Activated naive CD8-positive, alpha-beta T cell treated with anti-CD3 and anti-CD28 coated beads, Interleukin-2, amount 10 ng/mL, durations not matched to agents 7 days and 5 days (primary cell): ENCODE results near the gene COLEC11. TPM values are rescaled to one million over a fixed set of nuclear protein-coding genes. Genes with fewer than 3 reads are reported as not detected.
"Not testable (repeated sequence)": the region's sequence is repeated elsewhere in the genome, so short reads cannot be mapped to it uniquely, and the experiment has no call there.

ENCODE experiments used
- ATAC-seq: fragments of 150-1000 bp; cut with Tn5 transposase; one replicate; pipeline ENCODE4 v1.10.0; 2021; ENCODE audit warnings: low read depth, moderate library complexity
- POLR2A ChIA-PET: fragments of 350-600 bp; sonication (Branson Sonifier 250); formaldehyde crosslinking; loops from one replicate; lab custom pipeline; 2021; ENCODE audit warnings: antibody characterized with exemption; lab: Charles Lee
- DNase-seq: peaks from one replicate; pipeline ENCODE4 v3.0.0; 2021
- H3K27ac Mint-ChIP-seq: one replicate; pipeline ENCODE4 v1.8.0; 2022; ENCODE audit warnings: mild to moderate bottlenecking, mixed read lengths
- H3K27me3 Mint-ChIP-seq: one replicate; pipeline ENCODE4 v1.8.0; 2022; ENCODE audit warnings: mild to moderate bottlenecking, moderate library complexity, mixed read lengths
- H3K36me3 Mint-ChIP-seq: one replicate; pipeline ENCODE4 v1.8.0; 2021; ENCODE audit warnings: mild to moderate bottlenecking, mixed read lengths
- H3K4me1 Mint-ChIP-seq: one replicate; pipeline ENCODE4 v1.8.0; 2021; ENCODE audit warnings: mixed read lengths
- H3K4me3 Mint-ChIP-seq: one replicate; pipeline ENCODE4 v1.8.0; 2022; ENCODE audit warnings: mild to moderate bottlenecking, moderate library complexity, mixed read lengths
- H3K9me3 Mint-ChIP-seq: one replicate; pipeline ENCODE4 v1.8.0; 2021; ENCODE audit warnings: mixed read lengths
- total RNA-seq, 2 experiments: library from RNA; stranded (reverse); gene quantifications; one replicate each; pipeline ENCODE4 v1.2.3, GENCODE V29; 2021

Gene COLEC11
- total RNA-seq, 2 experiments from 2014 or later: 0.39 to 0.77 TPM

DNA sequence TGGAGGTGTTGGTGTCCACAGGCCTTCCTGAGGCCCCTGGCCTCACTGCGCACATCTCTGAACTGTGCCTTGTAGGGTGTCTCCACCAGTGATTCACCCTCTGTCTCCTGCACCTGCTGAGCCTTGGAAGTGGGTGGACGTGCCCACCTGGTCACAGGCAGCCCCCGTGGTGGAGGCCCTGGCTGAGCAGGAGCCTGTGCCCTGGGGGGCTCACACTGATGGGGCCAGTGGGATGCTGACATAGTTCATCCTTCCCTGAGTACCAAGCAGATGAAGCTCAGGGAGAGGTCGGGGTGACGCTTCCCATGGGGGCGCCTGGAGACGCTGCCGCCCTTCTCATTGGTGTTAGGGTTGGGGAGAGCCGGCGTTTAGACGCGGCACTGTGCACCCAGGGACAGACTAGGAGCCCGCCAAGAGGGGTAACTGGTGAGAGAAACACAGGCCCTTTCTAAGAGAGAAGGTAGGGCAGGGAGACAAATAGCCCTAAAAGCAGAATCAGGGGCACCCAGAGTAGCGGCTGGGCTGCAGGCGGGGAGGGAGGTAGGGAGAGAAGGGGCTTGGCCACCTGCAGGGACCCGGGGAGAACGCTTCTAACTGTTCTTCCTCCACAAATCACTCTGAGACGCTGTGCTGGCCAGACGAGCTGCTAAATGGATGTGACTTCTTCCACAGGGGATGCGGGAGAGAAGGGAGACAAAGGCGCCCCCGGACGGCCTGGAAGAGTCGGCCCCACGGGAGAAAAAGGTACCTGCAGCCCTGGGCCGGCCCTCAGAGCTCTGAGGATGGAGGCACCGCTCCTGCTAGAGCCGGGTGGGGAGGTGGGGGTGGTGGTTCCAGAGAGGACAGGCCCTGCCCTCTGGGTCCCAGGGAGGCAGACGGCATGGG lies 18.0 kb downstream of the COLEC11 start:
- no peak overlapping the region for H3K4me3 Mint-ChIP-seq
- H3K4me1 Mint-ChIP-seq: peaks cover 5% of the 10 kb centered on the region
- no peak for ATAC-seq
- POLR2A ChIA-PET: interaction anchor here (0.7 kb wide), 1 partner anchor 217 kb away, joined by 3 read pairs; no protein-coding TSS in a partner anchor
- no peaks in the 10 kb centered on the region for H3K36me3 Mint-ChIP-seq
- no peak overlapping the region for H3K27ac Mint-ChIP-seq
- DNase-seq: peak; percentile 15
- no peaks in the 10 kb centered on the region for H3K27me3 Mint-ChIP-seq
- H3K9me3 Mint-ChIP-seq: peaks cover 12% of the 10 kb centered on the region

DNA sequence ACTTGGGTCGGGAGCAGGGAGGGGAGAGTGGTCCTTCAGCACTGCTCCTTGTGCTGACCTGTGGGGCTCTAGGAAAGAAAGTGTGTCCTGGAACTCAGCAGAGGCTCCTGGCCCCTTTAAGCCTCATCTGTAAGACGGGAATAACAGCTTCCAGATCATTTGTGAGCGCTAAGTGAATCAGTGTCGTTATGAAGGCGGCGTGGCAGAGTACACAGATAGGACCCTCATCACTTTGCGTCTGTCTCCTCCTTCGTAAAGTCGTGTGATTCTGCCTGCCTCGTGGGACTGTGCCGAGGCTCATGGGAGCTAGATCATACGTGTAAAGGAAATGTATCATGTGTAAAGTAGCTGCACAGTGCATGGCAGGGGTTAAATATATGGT lies 18.6 kb downstream of the COLEC11 start:
- H3K4me1 Mint-ChIP-seq: peaks cover 5% of the 10 kb centered on the region
- H3K9me3 Mint-ChIP-seq: peaks cover 13% of the 10 kb centered on the region
- H3K4me3 Mint-ChIP-seq: no peak overlapping the region
- no peaks in the 10 kb centered on the region for H3K27me3 Mint-ChIP-seq
- DNase-seq (no peak), ATAC-seq (no peak)
- H3K27ac Mint-ChIP-seq: no peak overlapping the region
- no peaks in the 10 kb centered on the region for H3K36me3 Mint-ChIP-seq
- POLR2A ChIA-PET: interaction anchor here (0.7 kb wide), 2 partner anchors 61 to 218 kb away, joined by 3 read pairs; no protein-coding TSS in a partner anchor

- not testable (repeated sequence) for H3K27ac Mint-ChIP-seq
These were observed 19.8 kb downstream of the COLEC11 start for GRCh38 chr2:3614743-3615142.

GRCh38 chr2:3615541-3616200 lies 20.8 kb downstream of the COLEC11 start:
- H3K4me1 Mint-ChIP-seq, POLR2A ChIA-PET, H3K36me3 Mint-ChIP-seq, H3K27ac Mint-ChIP-seq, ATAC-seq, H3K4me3 Mint-ChIP-seq, H3K27me3 Mint-ChIP-seq: not testable (repeated sequence)
- peak; percentile 21 for DNase-seq
- peaks cover 13% of the 10 kb centered on the region for H3K9me3 Mint-ChIP-seq

More at GRCh38 chr2:3614743-3615142, 19.8 kb downstream of the COLEC11 start:
- H3K4me1 Mint-ChIP-seq, POLR2A ChIA-PET, ATAC-seq, H3K36me3 Mint-ChIP-seq, DNase-seq, H3K4me3 Mint-ChIP-seq, H3K27me3 Mint-ChIP-seq: not testable (repeated sequence)
- H3K9me3 Mint-ChIP-seq: peaks cover 13% of the 10 kb centered on the region

DNA sequence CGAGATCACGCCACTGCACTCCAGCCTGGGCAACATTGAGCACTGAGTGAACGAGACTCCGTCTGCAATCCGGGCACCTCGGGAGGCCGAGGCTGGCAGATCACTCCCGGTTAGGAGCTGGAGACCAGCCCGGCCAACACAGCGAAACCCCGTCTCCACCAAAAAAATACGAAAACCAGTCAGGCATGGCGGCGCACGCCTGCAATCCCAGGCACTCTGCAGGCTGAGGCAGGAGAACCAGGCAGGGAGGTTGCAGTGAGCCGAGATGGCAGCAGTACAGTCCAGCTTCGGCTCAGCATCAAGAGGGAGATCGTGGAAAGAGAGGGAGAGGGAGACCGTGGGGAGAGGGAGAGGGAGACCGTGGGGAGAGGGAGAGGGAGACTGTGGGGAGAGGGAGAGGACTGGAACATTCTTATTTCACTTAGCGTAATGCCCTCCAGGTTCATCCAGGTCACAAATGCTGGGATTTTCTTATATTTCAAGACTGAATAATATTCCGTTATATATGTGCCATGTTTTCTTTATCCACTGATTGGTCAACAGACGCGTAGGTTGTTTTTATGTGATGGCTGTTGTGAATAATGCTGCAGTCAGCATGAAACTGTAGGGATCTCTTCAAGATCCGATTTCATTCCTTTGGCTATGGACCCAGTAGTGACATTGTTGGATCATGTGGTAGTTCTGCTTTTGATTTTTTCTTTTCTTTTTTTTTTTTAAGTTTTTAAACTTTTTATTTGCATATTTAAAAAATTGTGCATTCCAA lies 21.7 kb downstream of the COLEC11 start:
- H3K27ac Mint-ChIP-seq, H3K4me1 Mint-ChIP-seq, POLR2A ChIA-PET, DNase-seq, H3K4me3 Mint-ChIP-seq, H3K36me3 Mint-ChIP-seq, ATAC-seq, H3K27me3 Mint-ChIP-seq: not testable (repeated sequence)
- H3K9me3 Mint-ChIP-seq: peaks cover 13% of the 10 kb centered on the region

DNA sequence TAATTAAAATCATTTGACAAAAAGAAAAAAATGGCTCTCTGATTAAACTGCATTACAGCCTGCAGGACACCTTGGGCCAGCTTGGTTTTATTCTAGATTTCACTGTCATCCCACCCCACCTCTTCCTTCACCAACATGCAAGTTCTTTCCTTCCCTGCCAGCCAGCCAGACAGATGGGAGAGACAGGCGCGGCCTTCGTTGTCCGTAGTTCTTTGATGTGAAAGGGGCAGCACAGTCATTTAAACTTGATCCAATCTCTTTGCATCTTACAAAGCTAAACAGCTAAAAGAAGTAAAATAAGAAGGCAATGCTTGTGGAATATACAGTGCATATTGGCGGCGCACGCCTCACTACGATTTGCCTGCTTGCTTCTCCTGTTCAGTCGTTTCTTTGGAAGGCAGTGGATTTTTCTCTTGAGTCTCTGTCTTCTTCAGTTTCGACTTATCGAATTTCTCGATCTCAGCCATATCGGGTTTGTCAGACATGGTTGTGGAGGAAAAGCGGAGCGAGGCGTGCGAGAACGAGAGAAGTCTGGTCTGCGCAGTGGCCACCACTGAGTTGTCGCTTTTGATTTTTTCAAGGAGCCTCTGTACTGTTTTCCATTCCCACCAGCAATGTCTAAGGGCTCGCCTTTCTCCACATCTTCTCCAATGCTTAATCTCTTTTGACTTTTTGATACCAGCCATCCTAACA lies 22.4 kb downstream of the COLEC11 start:
- Mint-ChIP-seq H3K4me1 (no peaks in the 10 kb centered on the region), H3K27ac (no peak overlapping the region), H3K9me3 (peaks cover 13% of the 10 kb centered on the region), H3K27me3 (peaks cover 10% of the 10 kb centered on the region), H3K4me3 (no peak overlapping the region), H3K36me3 (no peaks in the 10 kb centered on the region)
- ATAC-seq (no peak), DNase-seq (no peak)
- POLR2A ChIA-PET: no interaction called here

GRCh38 chr2:3618367-3618766 lies 23.5 kb downstream of the COLEC11 start:
- Mint-ChIP-seq H3K27me3 (peaks cover 10% of the 10 kb centered on the region), H3K9me3 (peaks cover 13% of the 10 kb centered on the region), H3K4me1 (no peaks in the 10 kb centered on the region), H3K4me3 (no peak overlapping the region), H3K27ac (no peak overlapping the region), H3K36me3 (no peaks in the 10 kb centered on the region)
- POLR2A ChIA-PET: no interaction called here
- DNase-seq (no peak), ATAC-seq (no peak)

DNA sequence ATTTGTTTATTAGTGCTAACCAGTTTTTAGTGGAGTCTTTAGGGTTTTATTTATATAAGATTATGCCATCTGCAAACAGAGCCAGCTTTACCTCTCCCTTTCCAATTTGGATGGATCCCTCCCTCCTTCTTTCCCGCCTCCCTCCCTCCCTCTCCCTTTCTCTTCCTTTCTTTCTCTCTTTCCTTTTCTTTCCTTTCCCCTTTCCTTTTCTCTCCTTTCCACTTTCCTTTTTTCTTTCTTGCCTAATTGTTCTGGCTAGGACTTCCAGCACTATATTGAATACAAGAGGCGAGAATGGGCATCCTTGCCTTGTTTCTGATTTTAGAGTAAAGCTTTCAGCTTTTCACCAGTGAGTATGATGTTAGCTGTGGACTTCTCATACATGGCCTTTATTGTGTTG lies 24.1 kb downstream of the COLEC11 start:
- Mint-ChIP-seq H3K9me3 (peaks cover 11% of the 10 kb centered on the region), H3K27me3 (peaks cover 10% of the 10 kb centered on the region), H3K4me3 (no peak overlapping the region), H3K27ac (no peak overlapping the region), H3K4me1 (no peaks in the 10 kb centered on the region), H3K36me3 (no peaks in the 10 kb centered on the region)
- no peak for ATAC-seq
- no peak for DNase-seq
- POLR2A ChIA-PET: no interaction called here

DNA sequence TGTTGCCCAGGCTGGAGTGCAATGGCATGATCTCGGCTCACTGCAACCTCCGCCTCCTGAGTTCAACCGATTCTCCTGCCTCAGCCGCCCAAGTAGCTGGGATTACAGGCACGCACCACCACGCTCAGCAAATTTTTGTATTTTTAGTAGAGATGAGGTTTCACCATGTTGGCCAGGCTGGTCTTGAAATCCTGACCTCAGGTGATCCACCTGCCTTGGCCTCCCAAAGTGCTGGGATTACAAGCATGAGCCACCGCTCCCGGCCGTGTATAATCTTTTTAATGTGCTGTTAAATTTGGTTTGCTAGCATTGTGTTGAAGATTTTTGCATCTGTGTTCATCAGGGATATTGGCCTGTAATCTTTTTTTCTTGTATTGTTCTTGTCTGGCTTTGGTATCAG lies 24.7 kb downstream of the COLEC11 start:
- H3K36me3 Mint-ChIP-seq, POLR2A ChIA-PET, H3K4me1 Mint-ChIP-seq, ATAC-seq, DNase-seq, H3K4me3 Mint-ChIP-seq, H3K27me3 Mint-ChIP-seq, H3K27ac Mint-ChIP-seq: not testable (repeated sequence)
- H3K9me3 Mint-ChIP-seq: peaks cover 11% of the 10 kb centered on the region

DNA sequence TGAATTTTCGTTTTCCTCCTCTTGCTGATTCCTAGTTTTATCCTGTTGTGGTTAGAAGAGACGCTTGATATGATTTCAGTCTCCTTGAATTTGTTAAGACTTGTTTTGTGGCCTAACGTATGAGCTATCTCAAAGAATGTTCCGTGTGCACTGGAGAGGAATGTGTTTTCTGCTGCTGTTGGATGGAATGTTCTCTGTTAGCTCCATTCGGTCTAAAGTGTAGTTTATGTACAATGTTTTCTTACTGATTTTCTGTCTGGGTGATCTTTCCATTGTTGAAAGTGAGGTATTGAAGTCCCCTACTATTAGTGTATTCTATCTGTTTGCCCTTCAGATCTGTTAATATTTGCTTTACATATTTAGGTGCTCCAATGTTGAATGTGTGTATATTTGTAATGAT lies 25.9 kb downstream of the COLEC11 start:
- peaks cover 8% of the 10 kb centered on the region for H3K9me3 Mint-ChIP-seq
- H3K27me3 Mint-ChIP-seq: peaks cover 10% of the 10 kb centered on the region
- no peak overlapping the region for H3K27ac Mint-ChIP-seq
- no peaks in the 10 kb centered on the region for H3K4me1 Mint-ChIP-seq
- no peak for DNase-seq
- H3K36me3 Mint-ChIP-seq: no peaks in the 10 kb centered on the region
- H3K4me3 Mint-ChIP-seq: no peak overlapping the region
- no peak for ATAC-seq
- POLR2A ChIA-PET: no interaction called here

GRCh38 chr2:3622967-3623366 lies 28.1 kb downstream of the COLEC11 start:
- DNase-seq: no peak
- Mint-ChIP-seq H3K27ac (no peak overlapping the region), H3K9me3 (peaks cover 1% of the 10 kb centered on the region), H3K4me1 (no peaks in the 10 kb centered on the region), H3K4me3 (no peak overlapping the region), H3K36me3 (no peaks in the 10 kb centered on the region), H3K27me3 (peaks cover 10% of the 10 kb centered on the region)
- POLR2A ChIA-PET: no interaction called here
- no peak for ATAC-seq

- no peak for DNase-seq
- no peaks in the 10 kb centered on the region for H3K4me1 Mint-ChIP-seq
- H3K36me3 Mint-ChIP-seq: no peaks in the 10 kb centered on the region
- no peaks in the 10 kb centered on the region for H3K9me3 Mint-ChIP-seq
- ATAC-seq: no peak
- H3K27me3 Mint-ChIP-seq: peaks cover 8% of the 10 kb centered on the region
- H3K27ac Mint-ChIP-seq: no peak overlapping the region
- POLR2A ChIA-PET: no interaction called here
- H3K4me3 Mint-ChIP-seq: no peak overlapping the region
These were observed 29.3 kb downstream of the COLEC11 start for GRCh38 chr2:3624059-3624794.
